Suprapubic skin (tissue), 4 donors: Measurements from ENCODE around the gene FOXJ3. TPM values are rescaled to one million over a fixed set of nuclear protein-coding genes. Genes with fewer than 3 reads are reported as not detected.

Experiments used
- DNase-seq, 2 donors: peaks; one replicate each; pipeline ENCODE4 v3.0.0-alpha.2; 2019; ENCODE audit warnings: low spot score in 2 of 2
- H3K27ac ChIP-seq: fragments of 200-600 bp; sonication (generic); one replicate; pipeline ENCODE4 v1.5.1; 2019
- H3K27me3 ChIP-seq: fragments of 200-600 bp; sonication (generic); one replicate; pipeline ENCODE4 v1.5.1; 2019
- H3K36me3 ChIP-seq: fragments of 200-600 bp; sonication (generic); one replicate; pipeline ENCODE4 v1.5.1; 2019
- H3K4me1 ChIP-seq: fragments of 200-600 bp; sonication (generic); one replicate; pipeline ENCODE4 v1.5.1; 2019
- H3K4me3 ChIP-seq: fragments of 200-600 bp; sonication (generic); one replicate; pipeline ENCODE4 v1.5.1; 2019; ENCODE audit warnings: mild to moderate bottlenecking
- H3K9me3 ChIP-seq: fragments of 200-600 bp; sonication (generic); one replicate; pipeline ENCODE4 v1.5.1; 2019
- EP300 ChIP-seq: sonication (generic); formaldehyde crosslinking; IDR thresholded peaks from one replicate; pipeline ENCODE4 v1.6.1; 2017; ENCODE audit warnings: antibody characterized with exemption
- POLR2A ChIP-seq, 2 donors: fragments of 450-650 bp; IDR thresholded peaks; one replicate each; pipeline ENCODE4 v1.6.1; 2017; ENCODE audit warnings: antibody characterized with exemption in 2 of 2, mild to moderate bottlenecking in 2 of 2, moderate library complexity in 2 of 2
- POLR2AphosphoS5 ChIP-seq, 3 donors: sonication (generic); formaldehyde crosslinking; IDR thresholded peaks; one replicate each; pipeline ENCODE4 v1.6.1; 2017; ENCODE audit warnings: antibody characterized with exemption in 3 of 3
- WGBS: methylation state at CpG from one replicate; pipeline ENCODE4 v1.1.5; 2018; 5-methylcytosine and 5-hydroxymethylcytosine counted together
- total RNA-seq, 4 donors: library from RNA; depleted of rRNA; stranded (reverse); fragments of >200 nt; gene quantifications; one replicate each; pipeline ENCODE4 v1.1.0, GENCODE V29; 2016
- TF ChIP-seq, protein P1 (sequence below), 2 donors: fragments of 200-600 bp in 1 of 2; fragments of 450-650 bp in 1 of 2; sonication (generic) in 1 of 2; IDR thresholded peaks; one replicate each; pipeline ENCODE4 v1.5.1; 2016 to 2019; ENCODE audit warnings: antibody characterized with exemption in 2 of 2, mild to moderate bottlenecking in 1 of 2, moderate library complexity in 1 of 2

FOXJ3 gene
- total RNA-seq, 4 donors from 2014 or later, result 37.0 to 71.0 (median 41.1) TPM

GRCh38 chr1:42311897-42312296 is 23.1 kb downstream of the FOXJ3 start:
- WGBS, result 94% methylated on average over 4 of the region's 4 CpGs
- DNase-seq, result no peak
- no peak for TF ChIP-seq POLR2A (IDR thresholded peaks at IDR 0.05)
- TF ChIP-seq, protein P1, sequence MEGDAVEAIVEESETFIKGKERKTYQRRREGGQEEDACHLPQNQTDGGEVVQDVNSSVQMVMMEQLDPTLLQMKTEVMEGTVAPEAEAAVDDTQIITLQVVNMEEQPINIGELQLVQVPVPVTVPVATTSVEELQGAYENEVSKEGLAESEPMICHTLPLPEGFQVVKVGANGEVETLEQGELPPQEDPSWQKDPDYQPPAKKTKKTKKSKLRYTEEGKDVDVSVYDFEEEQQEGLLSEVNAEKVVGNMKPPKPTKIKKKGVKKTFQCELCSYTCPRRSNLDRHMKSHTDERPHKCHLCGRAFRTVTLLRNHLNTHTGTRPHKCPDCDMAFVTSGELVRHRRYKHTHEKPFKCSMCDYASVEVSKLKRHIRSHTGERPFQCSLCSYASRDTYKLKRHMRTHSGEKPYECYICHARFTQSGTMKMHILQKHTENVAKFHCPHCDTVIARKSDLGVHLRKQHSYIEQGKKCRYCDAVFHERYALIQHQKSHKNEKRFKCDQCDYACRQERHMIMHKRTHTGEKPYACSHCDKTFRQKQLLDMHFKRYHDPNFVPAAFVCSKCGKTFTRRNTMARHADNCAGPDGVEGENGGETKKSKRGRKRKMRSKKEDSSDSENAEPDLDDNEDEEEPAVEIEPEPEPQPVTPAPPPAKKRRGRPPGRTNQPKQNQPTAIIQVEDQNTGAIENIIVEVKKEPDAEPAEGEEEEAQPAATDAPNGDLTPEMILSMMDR (IDR thresholded peaks at IDR 0.05), result no peak
- TF ChIP-seq POLR2AphosphoS5 (IDR thresholded peaks at IDR 0.05), result no peak
- TF ChIP-seq EP300, result no peak
- H3K27me3 ChIP-seq, result no peaks in the 10 kb centered on the region
- peaks cover 31% of the 10 kb centered on the region for H3K4me1 ChIP-seq
- H3K27ac ChIP-seq, result no peak overlapping the region
- no peaks in the 10 kb centered on the region for H3K9me3 ChIP-seq
- no peak overlapping the region for H3K4me3 ChIP-seq
- no peaks in the 10 kb centered on the region for H3K36me3 ChIP-seq

- 0% methylated on average over 1 of the region's 1 CpG for WGBS
- H3K27me3 ChIP-seq, result no peaks in the 10 kb centered on the region
- TF ChIP-seq EP300, result no peak
- TF ChIP-seq, protein P1 (IDR thresholded peaks at IDR 0.05), result no peak
- no peak for TF ChIP-seq POLR2AphosphoS5 (IDR thresholded peaks at IDR 0.05)
- TF ChIP-seq POLR2A (IDR thresholded peaks at IDR 0.05), result no peak
- H3K4me3 ChIP-seq, result no peak overlapping the region
- no peak overlapping the region for H3K27ac ChIP-seq
- DNase-seq, result no peak
- H3K9me3 ChIP-seq, result no peaks in the 10 kb centered on the region
- no peaks in the 10 kb centered on the region for H3K36me3 ChIP-seq
- H3K4me1 ChIP-seq, result peaks cover 31% of the 10 kb centered on the region
Observed at GRCh38 chr1:42311138-42311537, 23.9 kb downstream of the FOXJ3 start.

DNA sequence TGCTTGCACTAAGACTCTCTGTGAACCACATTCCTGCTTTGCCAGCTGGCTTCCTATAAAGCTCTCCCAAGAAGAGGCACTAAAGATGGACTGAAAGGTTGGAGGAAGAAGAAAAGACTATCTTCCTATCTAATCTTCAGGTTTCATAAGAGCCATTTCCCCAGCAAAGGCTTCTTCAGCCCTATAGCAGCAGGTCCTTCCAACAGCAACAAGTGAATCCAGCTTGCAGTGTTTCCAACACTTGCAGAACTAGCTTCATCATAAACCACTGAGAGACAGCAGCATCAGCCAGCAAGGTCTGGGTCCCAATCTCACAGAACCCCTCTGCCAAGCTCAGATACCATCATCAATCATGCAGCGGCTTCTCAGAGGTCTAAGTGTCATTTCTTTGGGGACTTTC is 28.1 kb downstream of the FOXJ3 start:
- H3K9me3 ChIP-seq, result peaks cover 3% of the 10 kb centered on the region
- 100% methylated on average over 1 of the region's 1 CpG for WGBS
- peaks cover 10% of the 10 kb centered on the region for H3K36me3 ChIP-seq
- no peaks in the 10 kb centered on the region for H3K4me1 ChIP-seq
- DNase-seq, result no peak
- no peak overlapping the region for H3K4me3 ChIP-seq
- H3K27ac ChIP-seq, result no peak overlapping the region
- no peaks in the 10 kb centered on the region for H3K27me3 ChIP-seq
- TF ChIP-seq EP300 (no peak), POLR2AphosphoS5 (IDR thresholded peaks at IDR 0.05) (no peak), POLR2A (IDR thresholded peaks at IDR 0.05) (no peak)
- TF ChIP-seq, protein P1 (IDR thresholded peaks at IDR 0.05), result no peak

DNA sequence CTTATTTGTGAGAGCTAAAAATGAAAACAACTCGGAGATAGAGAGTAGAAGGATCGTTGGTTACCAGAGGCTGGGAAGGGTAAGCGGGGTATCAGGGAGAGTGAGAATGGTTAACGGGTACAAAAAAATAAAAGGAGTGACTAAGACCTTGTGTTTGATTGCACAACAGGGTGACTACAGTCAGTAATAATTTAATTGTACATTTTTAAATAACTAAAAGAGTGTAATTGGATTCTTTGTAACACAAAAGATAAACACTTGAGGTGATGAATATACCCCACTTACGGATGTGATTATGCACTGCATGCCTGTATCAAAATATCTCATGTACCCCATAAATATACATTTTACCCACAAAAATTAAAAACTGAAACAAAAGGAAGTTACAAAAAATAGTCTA is 29.4 kb downstream of the FOXJ3 start:
- WGBS, result 92% methylated on average over 5 of the region's 5 CpGs
- Histone ChIP-seq H3K4me3 (no peak overlapping the region), H3K27ac (no peak overlapping the region), H3K36me3 (peaks cover 14% of the 10 kb centered on the region), H3K27me3 (no peaks in the 10 kb centered on the region), H3K4me1 (no peaks in the 10 kb centered on the region), H3K9me3 (peaks cover 3% of the 10 kb centered on the region)
- no peak for DNase-seq
- no peak for TF ChIP-seq POLR2AphosphoS5 (IDR thresholded peaks at IDR 0.05)
- no peak for TF ChIP-seq EP300
- TF ChIP-seq POLR2A (IDR thresholded peaks at IDR 0.05), result no peak
- TF ChIP-seq, protein P1 (IDR thresholded peaks at IDR 0.05), result no peak

- H3K27ac ChIP-seq, result no peak overlapping the region
- H3K4me1 ChIP-seq, result no peaks in the 10 kb centered on the region
- H3K36me3 ChIP-seq, result peaks cover 14% of the 10 kb centered on the region
- TF ChIP-seq, protein P1 (IDR thresholded peaks at IDR 0.05), result no peak
- TF ChIP-seq POLR2A (IDR thresholded peaks at IDR 0.05), result no peak
- TF ChIP-seq POLR2AphosphoS5 (IDR thresholded peaks at IDR 0.05), result no peak
- TF ChIP-seq EP300, result no peak
- WGBS, result 100% methylated on average over 1 of the region's 1 CpG
- no peak for DNase-seq
- no peaks in the 10 kb centered on the region for H3K27me3 ChIP-seq
- no peak overlapping the region for H3K4me3 ChIP-seq
- H3K9me3 ChIP-seq, result peaks cover 3% of the 10 kb centered on the region
Observed at GRCh38 chr1:42302034-42302433, 33.0 kb downstream of the FOXJ3 start.
